Sigmoid colon (tissue), 4 donors: ENCODE data around the gene CYP2E1.

Experiments used
- EP300 ChIP-seq, 4 donors: sonication (generic); formaldehyde crosslinking; IDR thresholded peaks; one replicate each; pipeline ENCODE4 v1.6.1; 2017; ENCODE audit warnings: antibody characterized with exemption in 4 of 4
- POLR2A ChIP-seq, 2 donors: fragments of 450-650 bp; IDR thresholded peaks; one replicate each; pipeline ENCODE4 v1.6.1; 2016; ENCODE audit warnings: antibody characterized with exemption in 2 of 2, mild to moderate bottlenecking in 2 of 2, moderate library complexity in 2 of 2
- POLR2AphosphoS5 ChIP-seq, 4 donors: sonication (generic); formaldehyde crosslinking; IDR thresholded peaks; one replicate each; pipeline ENCODE4 v1.6.1; 2017; ENCODE audit warnings: antibody characterized with exemption in 4 of 4
- TF ChIP-seq, protein P1 (sequence below), 4 experiments: fragments of 450-650 bp in 3 of 4; fragments of 200-600 bp in 1 of 4; IDR thresholded peaks; one replicate each; pipeline ENCODE4 v1.5.1; 2016 to 2019; ENCODE audit warnings: antibody characterized with exemption in 4 of 4, mild to moderate bottlenecking in 3 of 4, moderate library complexity in 2 of 4

- TF ChIP-seq, protein P1, sequence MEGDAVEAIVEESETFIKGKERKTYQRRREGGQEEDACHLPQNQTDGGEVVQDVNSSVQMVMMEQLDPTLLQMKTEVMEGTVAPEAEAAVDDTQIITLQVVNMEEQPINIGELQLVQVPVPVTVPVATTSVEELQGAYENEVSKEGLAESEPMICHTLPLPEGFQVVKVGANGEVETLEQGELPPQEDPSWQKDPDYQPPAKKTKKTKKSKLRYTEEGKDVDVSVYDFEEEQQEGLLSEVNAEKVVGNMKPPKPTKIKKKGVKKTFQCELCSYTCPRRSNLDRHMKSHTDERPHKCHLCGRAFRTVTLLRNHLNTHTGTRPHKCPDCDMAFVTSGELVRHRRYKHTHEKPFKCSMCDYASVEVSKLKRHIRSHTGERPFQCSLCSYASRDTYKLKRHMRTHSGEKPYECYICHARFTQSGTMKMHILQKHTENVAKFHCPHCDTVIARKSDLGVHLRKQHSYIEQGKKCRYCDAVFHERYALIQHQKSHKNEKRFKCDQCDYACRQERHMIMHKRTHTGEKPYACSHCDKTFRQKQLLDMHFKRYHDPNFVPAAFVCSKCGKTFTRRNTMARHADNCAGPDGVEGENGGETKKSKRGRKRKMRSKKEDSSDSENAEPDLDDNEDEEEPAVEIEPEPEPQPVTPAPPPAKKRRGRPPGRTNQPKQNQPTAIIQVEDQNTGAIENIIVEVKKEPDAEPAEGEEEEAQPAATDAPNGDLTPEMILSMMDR (IDR thresholded peaks at IDR 0.05): no peak
- no peak for TF ChIP-seq POLR2AphosphoS5 (IDR thresholded peaks at IDR 0.05)
- TF ChIP-seq POLR2A (IDR thresholded peaks at IDR 0.05): no peak
- TF ChIP-seq EP300 (IDR thresholded peaks at IDR 0.05): no peak
These were observed 11.1 kb upstream of the CYP2E1 start for GRCh38 chr10:133516057-133516456.
